Prostate gland (tissue), 2 donors: ENCODE measurements around the gene TMEM258. TPM values are rescaled to one million over a fixed set of nuclear protein-coding genes. Genes with fewer than 3 reads are reported as not detected.

Source experiments
- DNase-seq: peaks from one replicate; pipeline ENCODE4 v3.0.0-alpha.2; 2019; ENCODE audit warnings: low spot score
- H3K27ac ChIP-seq, 2 donors: fragments of 200-600 bp; sonication (generic); 2 replicates each; pipeline ENCODE4 v1.5.1; 2017 to 2019
- H3K27me3 ChIP-seq: fragments of 200-600 bp; sonication (generic); replicated peaks from 2 replicates; pipeline ENCODE4 v1.5.1; 2019; ENCODE audit not compliant: insufficient read depth
- H3K36me3 ChIP-seq, 2 donors: fragments of 200-600 bp; sonication (generic); 1 replicate in 1 of 2; 2 replicates in 1 of 2; pipeline versions ENCODE4 v1.5.1 to v1.8.1; 2017 to 2019
- H3K4me1 ChIP-seq: fragments of 200-600 bp; sonication (generic); replicated peaks from 2 replicates; pipeline ENCODE4 v1.5.1; 2019
- H3K4me3 ChIP-seq, 2 donors: fragments of 200-600 bp; sonication (generic); 2 replicates each; pipeline ENCODE4 v1.5.1; 2017 to 2019
- H3K9me3 ChIP-seq: fragments of 200-600 bp; sonication (generic); 2 replicates; pipeline ENCODE4 v1.5.1; 2017
- CTCF ChIP-seq, 4 experiments: fragments of 200-600 bp in 2 of 4; fragments of 450-650 bp in 2 of 4; sonication (generic) in 2 of 4; IDR thresholded peaks; 1 replicate in 3 of 4; 2 replicates in 1 of 4; pipeline ENCODE4 v1.5.1; 2016 to 2019; ENCODE audit warnings: antibody characterized with exemption in 4 of 4, mild to moderate bottlenecking in 2 of 4, moderate library complexity in 2 of 4
- POLR2A ChIP-seq: fragments of 450-650 bp; IDR thresholded peaks from one replicate; pipeline ENCODE4 v1.6.1; 2016; ENCODE audit warnings: antibody characterized with exemption, mild to moderate bottlenecking
- POLR2AphosphoS5 ChIP-seq: sonication (generic); formaldehyde crosslinking; IDR thresholded peaks from one replicate; pipeline ENCODE4 v1.6.1; 2017; ENCODE audit warnings: antibody characterized with exemption
- WGBS: methylation state at CpG from one replicate; pipeline ENCODE4 v1.1.5; 2018; 5-methylcytosine and 5-hydroxymethylcytosine counted together
- intact Hi-C: fragments of 100-400 bp; cut with DNase I; formaldehyde crosslinking; loops from one replicate; pipeline ENCODE4 v1.14.2; 2022
- total RNA-seq, 2 donors: library from RNA; depleted of rRNA; stranded (reverse); fragments of >200 nt; gene quantifications; one replicate each; pipeline ENCODE4 v1.1.0, GENCODE V29; 2016

Gene TMEM258
- total RNA-seq, 2 donors from 2014 or later = 34.8 to 82.9 TPM

- Histone ChIP-seq H3K4me3 (no peak overlapping the region), H3K4me1 (no peaks in the 10 kb centered on the region), H3K36me3 (no peaks in the 10 kb centered on the region), H3K27ac (no peak overlapping the region), H3K27me3 (no peaks in the 10 kb centered on the region), H3K9me3 (no peaks in the 10 kb centered on the region)
- TF ChIP-seq POLR2A (no peak), CTCF (IDR thresholded peaks at IDR 0.05) (no peak), POLR2AphosphoS5 (no peak)
- DNase-seq = no peak
- intact Hi-C loops = no loop called here
- WGBS = 63% methylated on average over 33 of the region's 33 CpGs
Measured at GRCh38 chr11:61769169-61769920, 23.1 kb downstream of the TMEM258 start.

GRCh38 chr11:61768376-61769076 is 23.9 kb downstream of the TMEM258 start:
- TF ChIP-seq POLR2AphosphoS5 (no peak), POLR2A (no peak), CTCF (IDR thresholded peaks at IDR 0.05) (no peak)
- no peaks in the 10 kb centered on the region for H3K9me3 ChIP-seq
- DNase-seq = no peak
- H3K27ac ChIP-seq = no peak overlapping the region
- no peaks in the 10 kb centered on the region for H3K4me1 ChIP-seq
- H3K4me3 ChIP-seq = no peak overlapping the region
- no peaks in the 10 kb centered on the region for H3K36me3 ChIP-seq
- H3K27me3 ChIP-seq = no peaks in the 10 kb centered on the region
- intact Hi-C loops = no loop called here
- 71% methylated on average over 11 of the region's 11 CpGs for WGBS

GRCh38 chr11:61766353-61766841 is 26.0 kb downstream of the TMEM258 start:
- 80% methylated on average over 13 of the region's 13 CpGs for WGBS
- no peak for TF ChIP-seq CTCF (IDR thresholded peaks at IDR 0.05)
- TF ChIP-seq POLR2A = no peak
- TF ChIP-seq POLR2AphosphoS5 = no peak
- intact Hi-C loops = no loop called here
- Histone ChIP-seq H3K4me1 (no peaks in the 10 kb centered on the region), H3K4me3 (no peak overlapping the region), H3K9me3 (no peaks in the 10 kb centered on the region), H3K27me3 (no peaks in the 10 kb centered on the region), H3K27ac (no peak overlapping the region), H3K36me3 (no peaks in the 10 kb centered on the region)
- no peak for DNase-seq

- Histone ChIP-seq H3K27me3 (no peaks in the 10 kb centered on the region), H3K4me1 (no peaks in the 10 kb centered on the region), H3K27ac (no peak overlapping the region), H3K4me3 (no peak overlapping the region), H3K36me3 (no peaks in the 10 kb centered on the region), H3K9me3 (no peaks in the 10 kb centered on the region)
- 87% methylated on average over 23 of the region's 26 CpGs for WGBS
- no peak for DNase-seq
- intact Hi-C loops = no loop called here
- TF ChIP-seq CTCF (IDR thresholded peaks at IDR 0.05) (no peak), POLR2A (no peak), POLR2AphosphoS5 (no peak)
Measured at GRCh38 chr11:61765550-61766253, 26.7 kb downstream of the TMEM258 start.
